ENCODE data around the gene DIAPH1.
A peak's percentile ranks its signal among the peaks of the same experiment; 100 is the strongest.

The DIAPH1 gene

DNA sequence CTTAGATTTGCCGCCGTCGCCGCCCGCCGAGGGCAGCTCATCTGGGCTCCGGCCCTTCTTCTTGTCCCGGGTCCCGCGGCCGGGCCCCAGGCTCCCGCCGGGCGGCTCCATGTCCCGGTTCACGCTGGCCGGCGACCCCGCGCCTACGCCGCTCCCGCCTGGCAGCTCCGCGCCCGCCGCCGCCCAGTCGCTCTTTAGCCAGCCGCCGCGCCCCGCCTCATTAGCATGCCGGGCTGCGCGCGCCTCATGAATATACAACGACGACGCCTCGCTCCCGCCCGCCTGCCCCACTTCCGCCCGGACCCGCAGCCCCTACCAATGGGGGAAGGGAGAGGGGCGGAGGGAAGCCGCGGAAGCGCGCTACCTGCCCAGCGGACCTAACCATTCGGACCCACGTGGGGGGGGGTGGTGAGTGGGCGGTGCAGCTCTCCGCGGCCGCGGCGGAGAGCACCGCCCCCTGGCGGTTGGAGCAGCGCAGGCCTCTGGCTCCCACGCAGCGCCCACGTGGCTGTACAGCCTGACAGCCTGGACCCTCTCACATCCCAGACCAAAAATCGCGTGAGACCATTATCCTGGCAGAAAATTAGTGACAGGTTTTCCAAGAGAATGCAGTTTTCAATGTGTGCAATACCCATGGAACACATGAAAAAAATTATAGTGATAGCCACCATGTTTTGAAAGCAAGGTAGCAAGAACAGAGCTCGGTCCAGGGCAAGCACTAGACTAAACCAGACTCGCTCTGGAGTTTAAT lies at the start of gene DIAPH1:
Gene DIAPH1, minus strand, starts transcription at position 197 of the 751 bp plus-strand sequence. Its CDS starts 86 bp downstream, at position 111.
- peak; percentile 94 for DNase-seq

DNA sequence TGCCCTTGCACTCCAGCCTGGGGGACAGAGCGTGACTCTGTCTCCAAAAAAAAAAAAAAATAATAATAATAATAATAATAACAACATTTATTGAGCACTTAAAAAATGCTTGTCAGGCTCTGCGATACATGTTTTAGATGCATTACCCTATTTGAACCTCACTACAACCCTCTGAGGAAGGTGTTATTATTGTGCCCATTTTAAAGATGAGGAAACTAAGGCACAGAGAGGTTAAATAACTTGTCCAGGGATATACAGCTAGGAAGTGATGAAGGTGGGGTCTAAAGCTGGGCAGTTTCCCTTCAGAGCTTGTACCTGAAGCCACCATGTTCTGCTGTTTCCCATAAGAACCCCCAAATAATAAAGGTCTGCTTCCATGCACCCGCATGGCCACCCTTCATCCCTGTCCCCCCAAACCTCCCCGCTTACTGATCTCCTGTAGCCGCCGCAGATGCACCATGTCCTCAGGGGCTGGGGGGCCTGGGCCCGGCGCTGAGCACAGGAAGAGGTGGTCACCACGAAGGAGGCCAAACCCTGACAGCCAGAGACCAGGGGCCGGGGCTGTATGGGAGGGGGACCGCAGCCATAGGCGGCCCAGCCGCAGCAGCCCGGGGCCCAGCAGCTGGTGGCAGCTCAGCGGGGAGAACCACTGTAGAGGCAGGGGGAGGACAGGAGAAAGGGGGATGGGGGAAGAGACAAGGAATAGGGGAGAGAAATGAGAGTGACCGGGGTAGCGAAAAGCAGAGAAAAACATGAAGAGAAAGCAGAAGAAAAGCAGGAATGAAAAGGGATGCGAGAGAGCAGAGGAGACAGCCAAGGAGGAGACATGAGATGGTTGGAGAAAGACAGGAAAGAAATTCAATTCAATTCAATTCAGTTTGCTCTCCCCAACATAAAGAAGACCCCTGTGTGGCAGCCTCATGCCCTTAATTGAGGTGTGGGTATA lies 47.5 kb upstream of the DIAPH1 start:
- no peak for DNase-seq

DNA sequence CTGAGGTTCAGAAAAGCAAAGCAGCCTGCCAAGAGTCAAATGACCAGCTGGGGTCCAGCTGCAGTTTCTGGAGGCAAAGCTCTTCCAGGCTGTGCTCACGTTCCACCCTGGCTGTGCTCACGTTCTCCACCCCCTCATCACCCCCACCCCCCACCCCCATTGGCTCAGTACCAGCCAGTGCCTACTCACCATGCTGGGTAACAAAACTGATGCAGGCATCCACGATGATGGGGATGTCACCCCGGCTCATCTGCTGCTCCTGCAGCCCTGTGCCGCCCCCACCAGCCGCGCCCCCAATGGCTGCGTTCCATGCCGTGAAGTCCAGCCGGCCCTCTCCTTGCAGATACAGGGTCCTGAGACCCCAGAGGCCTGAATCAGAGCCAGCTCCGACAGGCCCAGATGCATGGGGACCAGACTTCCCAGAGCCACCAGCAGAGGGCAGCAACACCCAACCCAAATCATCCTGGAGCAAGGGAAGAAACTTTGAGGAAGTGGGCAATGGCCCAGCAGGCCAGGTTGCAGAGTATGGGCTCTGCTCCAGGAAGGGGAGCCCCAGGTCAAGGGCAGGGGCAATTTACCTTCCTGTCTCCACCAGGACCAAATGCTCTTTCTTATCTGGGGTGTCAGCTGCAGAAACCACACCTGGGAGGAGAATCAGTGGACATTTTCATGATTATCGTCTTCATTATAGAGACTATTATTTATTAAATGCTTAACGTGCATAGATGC lies 46.1 kb upstream of the DIAPH1 start:
- DNase-seq, result peak; percentile 22

DNA sequence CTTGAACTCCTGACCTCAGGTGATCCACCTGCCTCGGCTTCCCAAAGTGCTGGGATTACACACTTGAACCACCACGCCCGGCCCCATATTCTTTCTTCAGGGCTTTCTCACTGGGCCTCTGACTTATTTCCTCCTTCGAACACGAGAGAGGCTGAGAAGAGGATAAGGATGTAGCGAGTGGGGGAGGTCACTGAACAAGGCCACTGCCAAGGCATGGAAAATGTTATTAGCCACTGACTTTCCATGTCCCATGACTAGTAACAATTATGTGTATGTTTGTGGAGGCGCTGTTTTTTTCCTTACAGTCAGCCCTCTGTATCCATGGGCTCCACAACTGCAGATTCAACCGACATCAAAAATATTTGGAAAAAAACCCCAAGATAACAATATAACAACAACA lies 44.7 kb upstream of the DIAPH1 start:
- no peak for DNase-seq

DNA sequence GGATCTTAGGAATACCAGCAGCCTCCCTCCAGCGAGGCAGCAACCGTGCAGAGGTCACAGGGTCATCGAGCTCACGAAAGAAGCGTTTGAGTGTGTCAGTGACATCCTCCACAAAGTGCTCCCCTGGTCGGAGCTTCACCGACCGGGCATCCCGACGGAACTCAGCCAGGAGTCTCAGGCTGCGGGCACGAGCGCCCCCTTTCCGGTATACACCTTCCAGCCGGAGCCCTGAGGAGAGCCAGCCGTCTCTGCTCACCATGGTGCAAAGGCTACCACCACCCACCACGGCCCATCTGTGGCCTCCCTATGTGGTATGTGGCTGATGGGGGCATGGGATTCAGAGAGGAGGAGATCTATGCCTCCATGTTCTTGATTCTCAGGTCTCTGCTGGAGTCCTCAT lies 43.2 kb upstream of the DIAPH1 start:
- no peak for DNase-seq

DNA sequence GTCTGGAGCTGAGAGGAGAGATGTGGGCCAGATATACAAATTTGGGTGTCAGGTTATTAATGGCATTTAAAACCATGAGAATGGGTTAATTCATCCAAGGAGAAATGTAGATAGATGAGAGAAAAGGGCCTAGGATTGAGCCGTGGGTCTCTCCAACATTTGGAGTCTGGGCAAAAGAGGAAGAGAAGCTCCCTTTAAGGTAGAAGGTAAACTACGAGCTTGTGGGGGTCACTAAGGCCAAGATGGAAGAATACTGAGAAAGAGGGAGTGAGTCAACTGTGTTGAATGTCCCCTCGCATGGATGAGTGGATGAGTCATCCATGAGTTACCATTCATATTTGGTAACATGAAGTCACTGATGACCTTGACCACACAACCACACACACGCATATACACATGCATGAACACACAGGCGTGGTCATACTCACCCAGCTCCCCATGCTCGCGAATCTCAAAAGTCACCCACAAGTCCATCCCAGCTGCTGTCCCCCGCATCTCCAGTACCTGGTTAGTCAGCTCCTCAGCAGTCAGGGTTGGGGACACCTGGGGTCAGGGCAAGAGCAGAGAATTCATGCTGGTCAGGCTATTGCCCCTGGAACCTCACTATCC lies 39.2 kb upstream of the DIAPH1 start:
- no peak for DNase-seq

DNA sequence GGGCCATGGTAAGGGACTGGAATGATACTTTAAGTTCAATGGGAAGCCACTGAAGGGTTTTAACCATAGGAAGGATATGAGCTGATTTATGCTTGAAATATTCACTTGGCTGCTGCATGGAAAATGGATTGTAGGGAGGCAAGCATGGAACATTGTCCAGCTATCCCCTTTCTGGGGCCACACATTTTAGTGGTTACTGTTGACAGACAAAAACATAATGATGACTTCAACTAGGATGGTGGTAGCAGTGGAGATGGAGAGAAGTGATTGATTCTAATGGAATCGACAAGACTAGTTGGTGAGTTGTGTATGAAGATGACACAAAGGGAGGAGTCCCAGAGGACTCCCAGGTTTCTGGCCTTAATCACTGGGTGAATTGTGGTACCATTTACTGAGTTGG lies 38.6 kb upstream of the DIAPH1 start:
- no peak for DNase-seq

DNA sequence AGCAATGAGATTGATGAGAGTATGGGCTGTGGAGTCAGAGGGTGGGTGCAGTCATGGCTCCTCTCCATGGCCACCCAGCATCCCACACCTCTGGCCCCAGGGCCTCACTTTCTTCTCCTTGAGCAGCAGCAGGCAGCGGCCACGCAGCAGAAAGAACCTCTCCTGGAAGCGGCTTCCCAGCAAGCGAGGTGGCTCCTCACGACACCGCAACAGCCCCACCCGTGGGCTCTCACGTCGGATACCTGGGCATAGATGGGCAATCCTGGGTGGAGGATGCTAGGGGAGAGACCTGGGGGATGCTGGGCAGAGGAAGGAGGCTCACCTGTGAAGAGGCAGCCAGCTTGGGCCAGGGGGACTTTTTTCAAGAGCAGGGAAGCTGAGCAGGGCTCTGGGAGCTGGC lies 37.6 kb upstream of the DIAPH1 start:
- DNase-seq, result no peak

DNA sequence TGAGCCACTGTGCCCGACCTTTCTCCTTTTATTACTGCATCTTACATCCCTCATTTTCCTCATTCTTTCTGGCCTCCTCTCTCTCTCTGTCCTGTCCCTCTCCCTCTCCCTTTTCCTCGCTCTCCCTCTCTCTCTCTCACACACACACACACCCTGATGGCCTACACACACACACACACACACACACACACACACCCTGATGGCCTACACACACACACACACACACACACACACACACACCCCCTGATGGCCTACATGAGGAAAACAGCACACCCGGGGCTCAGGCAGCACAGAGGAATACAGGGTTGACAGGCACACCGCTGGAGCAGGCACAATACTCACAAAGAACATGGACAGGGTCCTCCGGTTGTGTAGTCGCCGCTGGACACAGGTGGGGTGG lies 36.2 kb upstream of the DIAPH1 start:
- no peak for DNase-seq

DNA sequence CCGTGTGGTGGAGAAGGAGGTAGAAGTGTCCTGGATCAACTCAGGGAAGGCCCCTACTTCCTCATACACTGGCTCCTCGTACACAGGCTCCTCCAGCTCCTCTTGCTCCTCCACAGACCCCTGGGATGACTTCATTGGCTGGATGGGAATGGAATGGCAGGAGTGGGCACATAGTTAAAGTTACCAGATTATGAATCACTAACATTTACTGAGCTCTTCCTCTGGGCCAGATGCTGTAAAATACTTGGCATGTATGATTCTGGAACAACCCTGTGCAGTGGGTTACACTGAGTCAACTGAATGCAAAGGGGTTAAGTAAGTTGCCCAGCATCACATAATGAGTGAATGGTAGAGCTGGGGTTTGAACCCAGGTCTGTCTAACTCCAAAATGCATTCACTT lies 35.5 kb upstream of the DIAPH1 start:
- no peak for DNase-seq

DNA sequence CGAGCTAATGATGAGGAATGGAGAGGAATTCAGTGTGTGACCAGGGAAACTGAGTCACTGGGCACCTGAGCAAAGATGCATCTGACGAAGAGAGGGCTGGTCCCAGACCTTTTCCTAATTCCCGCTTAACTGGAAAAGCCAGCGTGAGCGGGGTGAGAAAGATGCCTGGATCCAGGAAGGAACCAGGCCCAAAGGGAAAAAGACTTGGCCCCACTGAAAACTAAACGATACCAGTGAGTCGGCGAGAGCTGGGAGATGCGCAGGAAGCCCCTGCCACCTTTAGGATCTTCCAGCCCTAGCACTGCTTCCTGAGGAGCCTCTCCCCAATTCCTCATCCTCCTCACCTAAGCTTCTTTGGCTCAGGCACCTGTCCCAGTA lies 32.9 kb upstream of the DIAPH1 start:
- no peak for DNase-seq

DNA sequence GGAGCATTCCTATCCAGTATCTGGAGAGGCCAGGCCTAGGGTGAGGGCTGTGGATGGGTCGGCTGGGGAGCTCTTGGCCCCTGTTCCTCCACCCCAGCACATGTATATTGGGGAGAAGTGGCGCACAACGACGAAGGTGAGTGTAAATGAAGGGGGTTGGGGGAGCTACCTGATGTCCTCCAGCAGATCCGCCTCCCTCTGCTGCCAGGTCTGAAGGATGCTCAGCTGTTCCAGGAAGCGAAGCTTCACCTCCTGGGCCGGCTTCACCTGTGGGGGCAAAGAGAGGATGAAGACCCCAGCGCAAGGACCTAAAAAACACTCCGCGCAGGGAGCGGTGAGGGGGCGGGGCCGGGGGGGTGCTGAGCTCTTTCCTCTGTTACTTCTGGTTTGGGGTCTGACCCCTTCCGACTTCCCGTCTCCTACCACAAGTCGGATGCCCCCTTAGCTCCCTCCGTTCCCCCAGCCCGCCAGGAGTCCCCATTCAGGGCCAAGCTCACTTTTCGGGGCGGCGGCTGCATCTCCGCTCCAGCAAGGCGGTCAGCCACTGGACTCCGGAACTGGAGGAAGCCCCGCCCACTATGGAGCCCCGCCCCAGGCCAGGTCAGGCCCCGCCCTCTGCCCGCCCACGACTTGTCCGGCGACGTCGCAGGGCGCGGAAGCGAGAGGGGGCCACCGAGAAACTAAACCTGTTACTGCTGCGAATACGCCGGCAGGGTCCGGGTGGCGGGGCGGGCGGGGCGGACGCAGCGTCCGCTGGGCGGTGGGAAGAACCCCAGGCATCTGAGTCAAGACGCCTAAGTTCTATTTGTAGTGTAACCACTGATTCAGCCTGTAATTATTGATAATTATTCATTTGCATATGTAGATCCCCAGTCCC lies 32.3 kb upstream of the DIAPH1 start, which contains the start of gene FCHSD1:
Gene FCHSD1, minus strand, starts transcription at position 568 of the 877 bp plus-strand sequence. Its CDS starts 50 bp downstream, at position 518.
- DNase-seq, result no peak

DNA sequence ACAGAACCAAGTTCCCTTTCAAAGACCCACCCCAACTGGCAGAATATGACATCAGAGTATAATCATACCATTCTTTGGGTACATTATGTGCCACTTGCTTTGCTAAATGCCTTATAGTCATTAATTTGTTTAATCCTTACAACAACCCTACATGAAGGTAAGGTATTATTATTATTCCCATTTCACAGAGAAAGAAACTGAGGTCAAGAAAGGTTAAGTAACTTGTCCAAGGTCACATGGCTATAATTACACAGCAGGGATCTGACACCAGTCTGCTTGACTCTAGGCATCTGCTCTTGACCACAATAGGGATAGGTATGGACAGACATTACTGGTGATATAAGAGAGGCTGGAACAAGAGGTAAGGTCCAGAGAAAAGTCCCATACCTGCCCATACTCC lies 31.2 kb upstream of the DIAPH1 start:
- DNase-seq, result no peak

DNA sequence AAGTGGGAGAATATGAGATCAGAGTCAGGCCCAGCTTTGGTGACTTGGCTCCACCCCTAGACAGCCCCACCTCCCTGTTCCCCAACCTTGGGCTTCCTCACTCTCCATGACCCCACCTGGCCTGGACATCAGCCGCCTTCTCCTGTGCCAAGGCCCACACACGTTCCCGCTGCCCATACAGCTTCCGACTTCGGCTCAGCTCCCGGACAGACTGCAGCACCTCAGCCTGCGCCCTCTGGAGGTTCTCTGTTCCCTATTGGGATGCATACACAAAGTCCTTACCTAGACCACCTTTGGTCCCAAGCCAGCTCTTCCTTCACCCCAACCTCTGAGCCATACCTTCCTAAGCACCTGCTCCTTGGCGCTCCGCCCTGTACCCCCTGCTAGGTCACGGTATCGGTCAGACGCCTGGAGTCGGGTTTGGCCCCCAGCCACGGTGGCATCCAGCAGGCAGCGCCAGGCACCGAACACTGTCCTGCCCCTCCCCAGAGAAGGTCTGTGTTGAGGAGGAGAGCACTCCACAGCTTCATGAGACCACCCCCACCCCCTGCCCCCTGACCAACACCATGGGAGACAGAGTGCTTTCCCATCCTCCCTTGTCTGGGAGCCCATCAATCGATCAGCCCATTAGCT lies 30.4 kb upstream of the DIAPH1 start:
- no peak for DNase-seq

DNA sequence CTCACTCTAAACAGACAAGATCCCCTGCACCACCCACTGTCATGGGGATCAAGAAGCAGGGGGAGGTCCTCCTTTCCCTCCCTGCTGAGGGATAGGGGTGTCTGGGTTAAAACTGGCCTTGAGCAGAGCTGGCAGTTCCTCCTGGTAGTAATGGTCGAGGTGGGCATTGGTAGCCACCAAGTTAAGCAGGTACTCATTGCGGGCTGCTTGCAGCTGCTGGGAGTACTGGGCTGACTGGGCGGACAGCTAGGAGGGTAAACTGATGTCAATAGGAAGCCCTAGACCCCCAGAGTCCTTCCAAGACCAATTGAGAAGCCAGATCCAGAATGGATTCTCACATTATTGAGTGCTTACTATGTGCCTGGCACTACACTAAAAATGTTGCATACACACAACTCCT lies 29.1 kb upstream of the DIAPH1 start:
- DNase-seq, result no peak

DNA sequence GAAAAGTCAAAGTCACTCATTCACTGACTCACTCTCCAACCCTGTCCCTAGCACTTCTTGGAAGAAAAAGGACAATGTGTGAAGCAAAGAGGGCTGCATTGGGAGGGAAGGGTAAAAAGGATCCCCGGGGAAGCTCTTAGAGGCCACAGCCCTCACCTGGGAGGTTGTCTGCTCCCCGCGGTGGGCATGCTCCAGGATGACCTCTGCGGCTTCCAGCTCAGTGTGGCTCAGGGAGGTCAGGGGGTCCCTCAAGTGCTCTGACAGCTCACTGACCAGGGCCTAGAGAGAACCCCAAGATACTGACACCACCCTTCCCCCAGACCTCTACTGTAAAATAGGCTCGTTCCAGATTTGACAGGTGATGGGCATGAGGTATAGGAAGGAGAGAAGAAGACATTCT lies 28.4 kb upstream of the DIAPH1 start:
- no peak for DNase-seq

DNA sequence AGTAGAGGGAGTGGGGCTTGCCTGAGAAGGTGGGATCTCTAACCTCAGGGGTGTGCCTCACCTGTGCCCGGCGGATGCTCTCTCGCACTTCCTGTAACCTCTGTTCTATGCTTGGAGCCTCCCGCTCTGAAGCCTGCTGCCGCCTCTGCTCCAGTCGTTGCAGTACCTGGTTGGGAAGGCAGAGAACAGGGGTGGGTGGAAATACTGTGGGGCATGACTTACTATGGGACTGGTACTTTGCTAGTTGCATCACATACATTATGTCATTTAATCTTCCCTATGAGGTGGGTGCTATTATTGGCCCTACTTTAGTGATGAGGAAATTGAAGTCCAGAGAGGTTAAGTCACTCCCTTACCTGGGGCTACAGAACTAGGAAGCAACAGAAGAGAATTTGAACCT lies 27.2 kb upstream of the DIAPH1 start:
- no peak for DNase-seq

DNA sequence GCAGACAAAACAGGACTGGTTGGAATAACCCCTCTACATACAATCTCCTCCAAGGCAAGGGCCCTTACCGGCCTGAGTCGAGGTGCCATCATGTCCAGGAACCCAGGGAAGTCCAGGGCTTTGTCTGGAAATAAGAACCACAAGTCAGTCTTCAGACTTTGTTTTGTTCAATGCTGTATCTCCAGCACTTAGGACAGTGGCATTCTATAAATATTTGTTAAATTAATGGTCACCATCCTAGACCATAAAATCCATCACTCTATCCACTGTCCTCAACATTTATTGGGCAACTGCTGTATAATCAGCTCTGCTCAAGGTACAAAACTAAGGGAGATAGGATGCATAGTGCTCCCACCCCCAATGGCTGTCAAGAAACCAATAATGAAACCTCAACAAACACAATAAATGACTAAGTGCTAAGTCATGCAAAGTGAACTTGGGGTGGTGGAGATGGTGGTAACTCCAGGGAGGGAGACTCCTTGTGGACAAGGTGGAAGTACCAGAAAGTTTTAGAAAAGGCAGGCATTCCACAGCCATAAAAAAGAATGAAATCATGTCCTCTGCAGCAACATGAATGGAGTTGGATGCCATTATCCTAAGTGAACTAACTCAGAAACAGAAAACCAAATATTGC lies 23.0 kb upstream of the DIAPH1 start:
- DNase-seq, result no peak

DNA sequence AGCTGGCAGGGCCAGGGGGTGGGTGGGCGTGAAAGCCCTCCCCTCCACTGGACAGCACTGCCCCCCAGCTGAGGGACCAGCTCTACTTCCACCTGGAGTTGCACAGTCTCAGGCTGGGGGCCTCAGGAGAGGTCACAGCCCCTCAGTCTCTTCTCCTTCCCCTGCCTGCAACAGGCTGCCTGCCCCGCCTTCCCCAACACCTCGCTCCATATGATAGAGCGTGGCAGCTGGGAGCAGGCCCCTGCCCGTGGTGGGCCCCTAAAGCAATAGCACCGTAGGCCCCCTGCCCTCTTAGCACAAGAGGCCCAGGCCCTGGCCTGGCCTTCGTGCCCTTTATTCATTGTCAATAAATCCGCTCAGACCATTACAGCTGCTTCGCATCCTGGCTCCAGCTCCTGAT lies 21.9 kb upstream of the DIAPH1 start:
- no peak for DNase-seq

DNA sequence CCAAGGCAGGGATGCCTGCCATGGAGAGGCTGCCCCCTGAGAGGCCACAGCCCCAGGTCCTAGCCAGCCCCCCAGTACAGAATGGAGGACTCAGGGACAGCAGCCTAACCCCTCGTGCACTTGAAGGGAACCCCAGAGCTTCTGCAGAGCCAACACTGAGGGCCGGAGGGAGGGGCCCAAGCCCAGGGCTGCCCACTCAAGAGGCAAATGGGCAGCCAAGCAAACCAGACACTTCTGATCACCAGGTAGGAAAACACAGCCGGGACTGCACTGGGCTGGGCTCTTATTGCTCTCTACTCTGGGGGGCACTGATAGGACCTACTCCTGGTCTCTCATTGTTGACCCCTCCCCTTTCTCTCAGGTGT lies 21.2 kb upstream of the DIAPH1 start:
- no peak for DNase-seq

All from NCI-H1048 (cell line).